K562 (cell line): ENCODE results near the gene OR52I2. TPM values are rescaled to one million over a fixed set of nuclear protein-coding genes. Genes with fewer than 3 reads are reported as not detected.
A peak's percentile ranks its signal among the peaks of the same experiment; 100 is the strongest.

Source experiments
- ATAC-seq: fragments of 200-7000 bp; cut with Tn5 transposase; 3 replicates; pipeline ENCODE4 v1.9.1; 2020; ENCODE audit warnings: moderate library complexity
- BruUV-seq: library from RNA; stranded (reverse); fragments of 400-500 nt; replicated peaks from 2 replicates; lab custom pipeline; 2021; lab: Mats Ljungman, UMichigan
- CTCF ChIA-PET: fragments of 300-600 bp; formaldehyde crosslinking; extraction: SDS; loops from one replicate; lab custom pipeline; 2021; ENCODE audit warnings: low intra/inter-chr PET ratio; lab: Yijun Ruan, JAX
- POLR2A ChIA-PET: fragments of 300-600, 350-650 bp; sonication (Branson Sonifier 250); formaldehyde crosslinking; extraction: SDS; loops from one replicate; lab custom pipeline; 2021; ENCODE audit warnings: antibody characterized with exemption, inconsistent platforms; lab: Yijun Ruan, JAX
- DNase-seq, 4 experiments: peaks; one replicate each; pipeline versions ENCODE4 v3.0.0 to v3.0.0-alpha.2; 2011 to 2018; ENCODE audit warnings: low spot score in 3 of 4, mixed read lengths in 3 of 4; ENCODE audit errors: extremely low read depth in 1 of 4
- FAIRE-seq: peaks from 2 replicates; lab custom pipeline; 2011; peaks lifted over from hg19 to GRCh38; lab: Jason Lieb, UNC
- H2AFZ ChIP-seq: 2 replicates; pipeline ENCODE4 v1.6.0; 2011; ENCODE audit warnings: low read depth, low read length, control low read depth, inconsistent platforms
- H3K27ac ChIP-seq: fragments of 200-600 bp; 3 replicates; pipeline ENCODE4 v1.8.0; 2011; ENCODE audit warnings: low read depth, mild to moderate bottlenecking, control low read depth, inconsistent platforms, low read length, moderate library complexity, mixed read lengths; ENCODE audit errors: extremely low read depth
- H3K27me3 ChIP-seq, 2 experiments: fragments of 300-600 bp in 1 of 2; 2 replicates in 1 of 2; 3 replicates in 1 of 2; pipeline versions ENCODE4 v1.6.0 to v1.8.0; 2011; ENCODE audit warnings: inconsistent platforms in 2 of 2, low read length in 2 of 2, mild to moderate bottlenecking in 1 of 2, mixed read lengths in 1 of 2, moderate library complexity in 1 of 2; ENCODE audit not compliant: control insufficient read depth in 2 of 2, insufficient read depth in 2 of 2
- H3K36me3 ChIP-seq: fragments of 300-600 bp; 3 replicates; pipeline ENCODE4 v1.8.0; 2011; ENCODE audit warnings: mild to moderate bottlenecking, low read length, inconsistent platforms; ENCODE audit not compliant: control insufficient read depth, insufficient read depth
- H3K4me1 ChIP-seq, 2 experiments: fragments of 200-600 bp in 1 of 2; replicated peaks in 1 of 2; 2 replicates in 1 of 2; 3 replicates in 1 of 2; pipeline versions ENCODE4 v1.5.1 to v1.8.0; 2011; ENCODE audit warnings: inconsistent platforms in 2 of 2, low read length in 2 of 2, mild to moderate bottlenecking in 1 of 2, mixed read lengths in 1 of 2, moderate library complexity in 1 of 2; ENCODE audit not compliant: control insufficient read depth in 2 of 2, insufficient read depth in 2 of 2
- H3K4me2 ChIP-seq: 2 replicates; pipeline ENCODE4 v1.6.1; 2011; ENCODE audit warnings: low read length, control low read depth, inconsistent platforms, mixed read lengths; ENCODE audit not compliant: insufficient read depth
- H3K4me3 ChIP-seq: fragments of 200-600 bp; sonication (generic), shearing (Covaris generic); 2 replicates; pipeline ENCODE4 v1.5.1; 2016; ENCODE audit warnings: control low read depth, inconsistent platforms
- H3K79me2 ChIP-seq: fragments of 200-600 bp; 3 replicates; pipeline ENCODE4 v1.8.0; 2011; ENCODE audit warnings: low read length, inconsistent platforms; ENCODE audit not compliant: control insufficient read depth, insufficient read depth
- H3K9ac ChIP-seq, 2 experiments: 2 replicates each; pipeline versions ENCODE4 v1.6.0 to v1.6.1; 2011; ENCODE audit warnings: low read depth in 2 of 2, low read length in 2 of 2, control low read depth in 1 of 2, inconsistent platforms in 1 of 2, mild to moderate bottlenecking in 1 of 2, mixed read lengths in 1 of 2; ENCODE audit not compliant: insufficient read depth in 1 of 2
- H3K9me1 ChIP-seq: one replicate; pipeline ENCODE4 v1.6.0; 2011; ENCODE audit warnings: inconsistent platforms, mild to moderate bottlenecking, low read length, moderate library complexity; ENCODE audit not compliant: control insufficient read depth, insufficient read depth
- H3K9me3 ChIP-seq: replicated peaks from 2 replicates; pipeline ENCODE4 v1.5.1; 2011; ENCODE audit warnings: low read depth, low read length, inconsistent platforms; ENCODE audit not compliant: control insufficient read depth, insufficient read depth
- H4K20me1 ChIP-seq: replicated peaks from 2 replicates; pipeline ENCODE4 v1.6.1; 2011; ENCODE audit warnings: low read length, inconsistent platforms, mixed read lengths; ENCODE audit not compliant: control insufficient read depth, insufficient read depth
- FOXM1 ChIP-seq, 2 experiments: fragments of 450-650 bp in 1 of 2; sonication (generic) in 1 of 2; formaldehyde crosslinking in 1 of 2; IDR thresholded peaks; 2 replicates each; pipeline versions ENCODE4 v1.6.1 to v1.9.0; 2017 to 2022; ENCODE audit warnings: low read depth in 2 of 2, mild to moderate bottlenecking in 2 of 2, missing genetic modification reagents in 1 of 2, moderate library complexity in 1 of 2
- IRF2 ChIP-seq: sonication (generic); formaldehyde crosslinking; IDR thresholded peaks from 2 replicates; pipeline ENCODE4 v1.8.1; 2022; ENCODE audit warnings: mild to moderate bottlenecking, missing genetic modification reagents
- NR0B1 ChIP-seq: fragments of 450-650 bp; IDR thresholded peaks from one replicate; pipeline ENCODE4 v1.6.1; 2018; ENCODE audit warnings: mild to moderate bottlenecking, moderate library complexity; ENCODE audit not compliant: partially characterized antibody
- RAD51 ChIP-seq: fragments of 450-650 bp; IDR thresholded peaks from 2 replicates; pipeline ENCODE4 v1.7.1; 2016; ENCODE audit warnings: low read depth, mild to moderate bottlenecking, borderline replicate concordance
- RB1 ChIP-seq: fragments of 450-650 bp; IDR thresholded peaks from 2 replicates; pipeline ENCODE4 v1.6.1; 2017; ENCODE audit warnings: low read depth, mild to moderate bottlenecking
- SMARCA5 ChIP-seq: fragments of 450-650 bp; IDR thresholded peaks from 2 replicates; pipeline ENCODE4 v1.6.1; 2016
- SMARCE1 ChIP-seq: fragments of 450-650 bp; IDR thresholded peaks from 2 replicates; pipeline ENCODE4 v1.7.1; 2016; ENCODE audit warnings: mild to moderate bottlenecking
- WGBS: fragments of 100-300 bp; shearing (Covaris generic); methylation state at CpG from one replicate; pipeline ENCODE4 v1.1.6; 2016; ENCODE audit warnings: low coverage, mixed read lengths; ENCODE audit not compliant: insufficient coverage; ENCODE audit errors: missing lambda C conversion rate; 5-methylcytosine and 5-hydroxymethylcytosine counted together
- in situ Hi-C: fragments of 300-500 bp; cut with MboI; formaldehyde crosslinking; loops from 4 replicates; pipeline ENCODE4 v1.15.0; 2018; ENCODE audit warnings: inconsistent platforms, mixed read lengths
- intact Hi-C: fragments of 100-400 bp; cut with micrococcal nuclease; formaldehyde crosslinking; loops from 2 replicates; pipeline ENCODE4 v1.14.2; 2022
- polyA plus RNA-seq, 8 experiments: library from polyadenylated mRNA; depleted of rRNA in 4 of 8; stranded (reverse) in 5 of 8; unstranded in 3 of 8; fragments of >200 nt; fragmentation: Nextera tagmentation in 2 of 8; fragmentation: Illumina TruSeq in 1 of 8; extraction: Ambion mirVana in 2 of 8; extraction: Trizol in 1 of 8; gene quantifications; 2 replicates each; pipeline versions ENCODE4 v1.2.1 to v1.2.3, GENCODE V29; 2011 to 2014; ENCODE audit warnings: inconsistent platforms in 1 of 8, missing spikeins in 1 of 8
- total RNA-seq, 7 experiments: library from RNA; depleted of rRNA in 6 of 7; stranded (reverse); fragments of >200 nt in 6 of 7; fragmentation: Illumina TruSeq in 2 of 7; extraction: Trizol in 2 of 7; gene quantifications; 2 replicates each; pipeline versions ENCODE4 v1.2.1 to v1.2.3, GENCODE V29; 2011 to 2021; ENCODE audit warnings: low replicate concordance in 1 of 7

The OR52I2 gene
- total and polyA plus RNA-seq, 9 of the 15 experiments (the other 6 are each of a cell fraction or from before 2014, with no cell fraction given) = not detected

DNA sequence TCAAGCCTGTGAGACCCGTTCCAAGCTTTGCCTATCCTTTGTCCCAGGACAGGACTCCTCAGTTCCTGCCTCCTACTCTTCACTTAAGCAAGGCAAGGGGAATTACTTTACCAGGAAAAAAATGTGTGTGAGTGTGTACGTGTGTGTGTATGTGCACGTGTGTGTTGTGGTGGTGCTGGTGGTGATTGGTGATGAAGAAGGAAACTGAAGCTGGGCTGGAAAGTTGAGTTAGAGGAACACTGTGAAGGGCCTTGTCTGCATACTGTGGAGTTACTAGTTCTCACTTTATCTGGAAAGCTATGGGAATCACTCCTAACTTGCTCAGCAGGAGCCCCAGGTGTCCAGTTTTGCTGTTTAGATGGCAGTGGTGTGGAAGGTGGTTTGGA lies 56.1 kb downstream of the OR52I2 start:
- CTCF ChIA-PET = interaction anchor here (0.8 to 1.9 kb wide), 4 partner anchors 189 to 733 kb away, joined by 3 to 7 read pairs (median 5); no protein-coding TSS in a partner anchor
- TF ChIP-seq IRF2 (CRISPR knock-in tag) (no peak), SMARCA5 (no peak), SMARCE1 (no peak), RB1 (no peak), FOXM1 (IDR thresholded peaks at IDR 0.05; ENCODE audit: low read depth) (no peak), FOXM1 (CRISPR knock-in tag; IDR thresholded peaks at IDR 0.05; ENCODE audit: low read depth) (no peak), NR0B1 (no peak), RAD51 (no peak)
- POLR2A ChIA-PET = interaction anchor here (0.9 to 1.8 kb wide), 3 partner anchors 10 to 391 kb away, joined by 3 to 8 read pairs (median 3); no protein-coding TSS in a partner anchor
- no peak overlapping the region for H3K4me3 ChIP-seq
- no peaks in the 10 kb centered on the region for H3K9me1 ChIP-seq
- H3K27ac ChIP-seq = no peak overlapping the region
- H2AFZ ChIP-seq = peak overlapping the region; percentile 83
- intact Hi-C loops = loop anchor here (1.0 to 10.0 kb wide), 7 partner anchors 85 to 465 kb away; partner anchors contain the start of gene OR51G1
- DNase-seq (no peak), ATAC-seq (no peak; the same call in 2 of the 3 replicates), FAIRE-seq (peak; percentile 40)
- in situ Hi-C loops = loop anchor here (5.0 to 25.0 kb wide), 2 partner anchors 370 to 1700 kb away; no protein-coding TSS in a partner anchor
- no peaks in the 10 kb centered on the region for H3K36me3 ChIP-seq
- H3K4me1 ChIP-seq = no peaks in the 10 kb centered on the region; a peak in 1 of 5 replicates
- no peaks in the 10 kb centered on the region for H3K79me2 ChIP-seq
- no peak overlapping the region for H3K9ac ChIP-seq
- no peaks in the 10 kb centered on the region for H4K20me1 ChIP-seq
- no peaks in the 10 kb centered on the region for H3K9me3 ChIP-seq
- no peak overlapping the region for H3K4me2 ChIP-seq
- 8% methylated on average over 3 of the region's 3 CpGs for WGBS
- H3K27me3 ChIP-seq = peaks cover 0 to 29% of the 10 kb centered on the region in 2 experiments; a peak in 3 of 5 replicates
- no TSS peak for BruUV-seq
